ENCODE results near the gene MLKL.

- TF ChIP-seq CTCF (IDR thresholded peaks at IDR 0.05; ENCODE audit: borderline replicate concordance, extremely low read depth, low read length, poor library complexity, severe bottlenecking) (no peak), EZH2 (IDR thresholded peaks at IDR 0.05; ENCODE audit: borderline replicate concordance, low read depth, low read length, severe bottlenecking) (no peak)
Measured at GRCh38 chr16:74725651-74726455, 25.2 kb upstream of the MLKL start.
